Measurements from ENCODE around the gene DNAJC16. TPM values are rescaled to one million over a fixed set of nuclear protein-coding genes. Genes with fewer than 3 reads are reported as not detected.
A peak's percentile ranks its signal among the peaks of the same experiment; 100 is the strongest.

DNAJC16 gene
- total and polyA plus RNA-seq, 11 donors = 4.2 to 22.8 (median 18.4) TPM

DNA sequence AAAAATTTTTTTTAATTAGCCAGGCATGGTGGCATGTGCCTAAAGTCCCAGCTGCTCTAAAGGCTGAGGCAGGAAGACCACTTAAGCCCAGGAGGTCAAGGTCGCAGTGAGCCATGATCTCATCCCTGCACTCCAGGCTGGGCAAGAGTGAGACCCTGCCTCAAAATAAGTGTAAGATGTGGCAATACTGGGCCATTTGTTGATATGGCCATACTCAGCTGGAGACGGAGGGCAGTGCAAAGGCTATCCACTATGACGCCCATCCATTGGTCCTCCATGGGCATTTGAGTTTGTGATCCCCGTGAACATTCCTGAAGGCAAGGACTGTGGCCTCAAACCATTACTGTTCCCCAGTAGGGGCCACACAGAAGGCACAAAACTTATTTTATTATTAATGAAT lies 4.1 kb upstream of the DNAJC16 start:
- intact Hi-C loops (cut with DNase I) = loop anchor here in 2 of 10 donors (5.0 to 10.0 kb wide), 2 partner anchors 195 to 198 kb away; no protein-coding TSS in a partner anchor
- DNase-seq (no peak), ATAC-seq (no peak)
- peaks cover 0 to 7% (median 4%) of the 10 kb centered on the region in 9 donors for H3K36me3 ChIP-seq
- no peak for TF ChIP-seq POLR2A (IDR thresholded peaks at IDR 0.05)
- TF ChIP-seq, protein P1, sequence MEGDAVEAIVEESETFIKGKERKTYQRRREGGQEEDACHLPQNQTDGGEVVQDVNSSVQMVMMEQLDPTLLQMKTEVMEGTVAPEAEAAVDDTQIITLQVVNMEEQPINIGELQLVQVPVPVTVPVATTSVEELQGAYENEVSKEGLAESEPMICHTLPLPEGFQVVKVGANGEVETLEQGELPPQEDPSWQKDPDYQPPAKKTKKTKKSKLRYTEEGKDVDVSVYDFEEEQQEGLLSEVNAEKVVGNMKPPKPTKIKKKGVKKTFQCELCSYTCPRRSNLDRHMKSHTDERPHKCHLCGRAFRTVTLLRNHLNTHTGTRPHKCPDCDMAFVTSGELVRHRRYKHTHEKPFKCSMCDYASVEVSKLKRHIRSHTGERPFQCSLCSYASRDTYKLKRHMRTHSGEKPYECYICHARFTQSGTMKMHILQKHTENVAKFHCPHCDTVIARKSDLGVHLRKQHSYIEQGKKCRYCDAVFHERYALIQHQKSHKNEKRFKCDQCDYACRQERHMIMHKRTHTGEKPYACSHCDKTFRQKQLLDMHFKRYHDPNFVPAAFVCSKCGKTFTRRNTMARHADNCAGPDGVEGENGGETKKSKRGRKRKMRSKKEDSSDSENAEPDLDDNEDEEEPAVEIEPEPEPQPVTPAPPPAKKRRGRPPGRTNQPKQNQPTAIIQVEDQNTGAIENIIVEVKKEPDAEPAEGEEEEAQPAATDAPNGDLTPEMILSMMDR (IDR thresholded peaks at IDR 0.05) = no peak
- no peak overlapping the region for H3K4me3 ChIP-seq
- WGBS, 4 donors = 97 to 100% (median 98%) methylated on average over 4 of the region's 4 CpGs
- H3K27ac ChIP-seq = peak overlapping the region in 1 of 12 donors; percentile 98
- H3K27me3 ChIP-seq = no peaks in the 10 kb centered on the region
- H3K9me3 ChIP-seq = no peaks in the 10 kb centered on the region
- peaks cover 8 to 35% (median 22%) of the 10 kb centered on the region in 12 donors for H3K4me1 ChIP-seq

DNA sequence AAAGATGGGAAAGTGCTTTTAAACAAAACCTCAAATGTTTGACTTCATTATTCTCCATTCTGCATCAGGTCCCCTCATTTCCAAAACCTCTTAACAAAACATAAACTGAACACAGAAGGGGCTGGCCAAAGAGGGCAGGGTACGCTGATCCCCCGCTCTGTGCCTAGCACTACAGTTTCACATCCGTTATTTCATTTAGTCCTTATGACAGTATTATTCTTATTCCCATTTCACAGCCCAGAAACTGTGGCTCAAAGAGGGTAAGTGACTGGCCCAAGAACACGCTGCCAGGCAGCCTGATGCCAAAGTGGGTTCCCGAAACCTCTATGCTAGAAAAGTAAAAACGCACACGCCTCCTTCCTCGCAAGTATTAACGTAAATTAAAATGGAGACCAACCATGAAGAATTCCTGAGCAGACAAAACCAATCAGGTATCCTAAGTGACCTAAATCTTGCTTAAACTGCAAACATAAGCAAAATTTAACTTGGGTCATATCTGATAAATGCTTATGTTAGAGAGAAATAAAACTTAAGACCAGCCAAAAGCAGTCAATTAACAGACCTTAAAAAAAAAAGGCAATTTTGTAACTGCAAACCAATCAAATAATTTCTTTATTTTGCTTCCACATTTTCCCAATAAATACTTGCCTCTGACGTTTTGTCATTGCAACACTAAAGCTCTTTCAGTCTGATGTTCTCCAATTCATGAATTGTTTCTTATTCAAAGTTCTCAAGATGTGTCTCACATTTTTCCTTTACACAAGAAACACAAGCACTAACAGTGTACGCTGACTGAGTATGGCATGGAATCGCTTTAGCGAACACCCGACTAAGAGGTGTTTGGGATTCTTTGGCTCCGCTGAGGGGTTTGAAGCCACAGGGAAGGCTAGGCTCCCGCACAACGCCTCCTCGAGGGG lies 3.3 kb upstream of the DNAJC16 start:
- no peak for ATAC-seq
- H3K9me3 ChIP-seq = no peaks in the 10 kb centered on the region
- WGBS, 4 donors = 41 to 52% (median 43%) methylated on average over 15 to 18 of the region's 18 CpGs
- no peaks in the 10 kb centered on the region for H3K36me3 ChIP-seq
- H3K27ac ChIP-seq = peak overlapping the region; percentile 87 to 99 (median 96)
- H3K4me1 ChIP-seq = peaks cover 8 to 43% (median 29%) of the 10 kb centered on the region in 12 donors
- no peak for DNase-seq
- intact Hi-C loops (cut with DNase I) = loop anchor here in 2 of 10 donors (5.0 to 10.0 kb wide), 2 partner anchors 196 to 199 kb away; no protein-coding TSS in a partner anchor
- no peaks in the 10 kb centered on the region for H3K27me3 ChIP-seq
- H3K4me3 ChIP-seq = peak overlapping the region; percentile 45 to 95 (median 73)
- TF ChIP-seq, protein P1 (IDR thresholded peaks at IDR 0.05) = no peak
- TF ChIP-seq POLR2A (IDR thresholded peaks at IDR 0.05) = no peak

DNA sequence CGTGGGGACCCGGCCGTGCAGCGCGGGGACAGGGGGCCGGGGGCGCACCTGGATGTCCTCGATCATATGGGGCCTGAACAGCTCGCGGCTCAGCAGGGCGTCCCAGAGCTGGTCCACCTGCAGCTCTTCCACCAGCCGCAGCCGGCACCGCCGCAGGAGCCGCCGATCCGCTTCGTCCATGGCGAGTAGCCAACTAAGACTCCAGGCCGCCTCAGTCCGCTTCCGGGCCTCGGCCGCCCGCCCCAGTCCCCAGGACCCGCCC lies 2.7 kb upstream of the DNAJC16 start, which contains the start of gene CASP9:
CASP9 (minus strand) TSS at position 195 of the 262 bp plus-strand sequence; CDS start at position 180, 15 bp downstream.
- Histone ChIP-seq H3K4me3 (peak within 1 kb of the TSS; percentile 45 to 95 (median 75)), H3K27me3 (no peaks in the 10 kb centered on the region), H3K36me3 (peaks cover 0 to 4% (median 0%) of the 10 kb centered on the region in 9 donors), H3K9me3 (no peaks in the 10 kb centered on the region), H3K4me1 (peaks cover 8 to 47% (median 30%) of the 10 kb centered on the region in 12 donors), H3K27ac (peak within 1 kb of the TSS; percentile 95 to 99 (median 97))
- intact Hi-C loops (cut with DNase I) = loop anchor here in 2 of 10 donors (5.0 to 10.0 kb wide), 2 partner anchors 197 to 199 kb away; no protein-coding TSS in a partner anchor
- ATAC-seq (no peak), DNase-seq (no peak)
- 0 to 1% (median 0%) methylated on average over 6 to 27 of the region's 27 CpGs for WGBS, 4 donors
- TF ChIP-seq, protein P1 (IDR thresholded peaks at IDR 0.05) = peak in 1 of 12 donors; percentile 9
- peak in 1 of 2 donors; percentile 29 for TF ChIP-seq POLR2A (IDR thresholded peaks at IDR 0.05)
